Activated CD8-positive, alpha-beta T cell treated with anti-CD3 and anti-CD28 coated beads for 36 hours (primary cell): ENCODE results near the gene POC1B. TPM values are rescaled to one million over a fixed set of nuclear protein-coding genes. Genes with fewer than 3 reads are reported as not detected.

ENCODE experiments used
- ATAC-seq: fragments of 200-7000 bp; cut with Tn5 transposase; one replicate; pipeline ENCODE4 v1.10.0; 2021; ENCODE audit warnings: mild to moderate bottlenecking, moderate library complexity
- CTCF ChIA-PET: fragments of 350-600 bp; sonication (Branson Sonifier 250); formaldehyde crosslinking; loops from one replicate; lab custom pipeline; 2021; ENCODE audit warnings: antibody characterized with exemption; lab: Charles Lee
- POLR2A ChIA-PET: fragments of 350-600 bp; sonication (Branson Sonifier 250); formaldehyde crosslinking; loops from one replicate; lab custom pipeline; 2021; ENCODE audit warnings: antibody characterized with exemption; lab: Charles Lee
- DNase-seq: peaks from one replicate; pipeline ENCODE4 v3.0.0-alpha.2; 2020
- H3K27ac Mint-ChIP-seq: one replicate; pipeline ENCODE4 v1.8.0; 2021; ENCODE audit warnings: mild to moderate bottlenecking, mixed read lengths
- H3K27me3 Mint-ChIP-seq: one replicate; pipeline ENCODE4 v1.8.0; 2021; ENCODE audit warnings: mixed read lengths
- H3K36me3 Mint-ChIP-seq: one replicate; pipeline ENCODE4 v1.8.0; 2021; ENCODE audit warnings: low read depth, mixed read lengths
- H3K4me1 Mint-ChIP-seq: one replicate; pipeline ENCODE4 v1.8.0; 2021; ENCODE audit warnings: low read depth, mixed read lengths
- H3K4me3 Mint-ChIP-seq: one replicate; pipeline ENCODE4 v1.8.0; 2021; ENCODE audit warnings: mild to moderate bottlenecking, moderate library complexity, mixed read lengths
- H3K9me3 Mint-ChIP-seq: one replicate; pipeline ENCODE4 v1.8.0; 2021; ENCODE audit warnings: mixed read lengths
- CTCF ChIP-seq: fragments of 200-600 bp; IDR thresholded peaks from one replicate; pipeline ENCODE4 v1.8.0; 2022; ENCODE audit warnings: antibody characterized with exemption, mild to moderate bottlenecking
- intact Hi-C: fragments of 100-400 bp; cut with micrococcal nuclease; formaldehyde crosslinking; loops from one replicate; pipeline ENCODE4 v1.10.0; 2022
- total RNA-seq, 2 experiments: library from RNA; stranded (reverse); gene quantifications; one replicate each; pipeline ENCODE4 v1.2.3, GENCODE V29; 2021

Gene POC1B
- total RNA-seq, 2 experiments from 2014 or later = 31.9 to 34.8 TPM

- Mint-ChIP-seq H3K27ac (no peak overlapping the region), H3K36me3 (no peaks in the 10 kb centered on the region), H3K4me1 (peaks cover 14% of the 10 kb centered on the region), H3K27me3 (no peaks in the 10 kb centered on the region), H3K4me3 (no peak overlapping the region), H3K9me3 (no peaks in the 10 kb centered on the region)
- ChIA-PET POLR2A (no interaction called here), CTCF (interaction anchor here (0.9 to 1.1 kb wide), 2 partner anchors 133 to 362 kb away, joined by 3 read pairs; no protein-coding TSS in a partner anchor)
- ATAC-seq = no peak
- intact Hi-C loops = no loop called here
- no peak for TF ChIP-seq CTCF
- DNase-seq = no peak
Observed at GRCh38 chr12:89379148-89379838, 146.6 kb downstream of the POC1B start.

- POLR2A ChIA-PET = no interaction called here
- Mint-ChIP-seq H3K27ac (no peak overlapping the region), H3K36me3 (no peaks in the 10 kb centered on the region), H3K9me3 (no peaks in the 10 kb centered on the region), H3K27me3 (no peaks in the 10 kb centered on the region), H3K4me3 (no peak overlapping the region), H3K4me1 (peaks cover 14% of the 10 kb centered on the region)
- no peak for ATAC-seq
- intact Hi-C loops = no loop called here
- DNase-seq = no peak
- CTCF ChIA-PET = no interaction called here
- TF ChIP-seq CTCF = no peak
Observed at GRCh38 chr12:89376844-89377243, 149.0 kb downstream of the POC1B start.

- TF ChIP-seq CTCF = no peak
- CTCF ChIA-PET = interaction anchor here (1.7 kb wide), 1 partner anchor 13 kb away, joined by 4 read pairs; no protein-coding TSS in a partner anchor
- Mint-ChIP-seq H3K27me3 (no peaks in the 10 kb centered on the region), H3K27ac (peak overlapping the region; percentile 53), H3K36me3 (no peaks in the 10 kb centered on the region), H3K4me1 (peaks cover 14% of the 10 kb centered on the region), H3K4me3 (no peak overlapping the region), H3K9me3 (no peaks in the 10 kb centered on the region)
- no peak for DNase-seq
- intact Hi-C loops = no loop called here
- peak; percentile 49 for ATAC-seq
- POLR2A ChIA-PET = no interaction called here
Observed at GRCh38 chr12:89376202-89376529, 149.7 kb downstream of the POC1B start.

GRCh38 chr12:89373763-89374572, 151.9 kb downstream of the POC1B start:
- no peak for TF ChIP-seq CTCF
- H3K27me3 Mint-ChIP-seq = no peaks in the 10 kb centered on the region
- intact Hi-C loops = no loop called here
- H3K27ac Mint-ChIP-seq = no peak overlapping the region
- POLR2A ChIA-PET = no interaction called here
- CTCF ChIA-PET = interaction anchor here (1.5 kb wide), 1 partner anchor 94 kb away, joined by 3 read pairs; no protein-coding TSS in a partner anchor
- no peaks in the 10 kb centered on the region for H3K36me3 Mint-ChIP-seq
- ATAC-seq = no peak
- H3K4me3 Mint-ChIP-seq = no peak overlapping the region
- H3K9me3 Mint-ChIP-seq = no peaks in the 10 kb centered on the region
- no peak for DNase-seq
- H3K4me1 Mint-ChIP-seq = peaks cover 23% of the 10 kb centered on the region
